Fibroblast of lung (primary cell): ENCODE results near the gene ANXA9. TPM values are rescaled to one million over a fixed set of nuclear protein-coding genes. Genes with fewer than 3 reads are reported as not detected.
A peak's percentile ranks its signal among the peaks of the same experiment; 100 is the strongest.

Source experiments
- DNase-seq, 2 donors: peaks; one replicate each; pipeline versions ENCODE4 v3.0.0 to v3.0.0-alpha.2; 2010; ENCODE audit warnings: low read depth in 2 of 2
- H2AFZ ChIP-seq: 2 replicates; pipeline ENCODE4 v1.5.1; 2012; ENCODE audit warnings: low read length, control low read depth, inconsistent platforms
- H3K27ac ChIP-seq: 2 replicates; pipeline ENCODE4 v1.5.1; 2011; ENCODE audit warnings: low read length, control low read depth; ENCODE audit not compliant: insufficient read depth
- H3K27me3 ChIP-seq: 2 replicates; pipeline ENCODE4 v1.5.1; 2011; ENCODE audit warnings: mild to moderate bottlenecking, low read length; ENCODE audit not compliant: control insufficient read depth, insufficient read depth
- H3K36me3 ChIP-seq: 2 replicates; pipeline ENCODE4 v1.5.1; 2011; ENCODE audit warnings: low read length; ENCODE audit not compliant: control insufficient read depth, insufficient read depth
- H3K4me1 ChIP-seq: 2 replicates; pipeline ENCODE4 v1.5.1; 2011; ENCODE audit warnings: low read length; ENCODE audit not compliant: control insufficient read depth, insufficient read depth; ENCODE audit errors: extremely low read depth
- H3K4me2 ChIP-seq: 2 replicates; pipeline ENCODE4 v1.5.1; 2011; ENCODE audit warnings: low read length, control low read depth; ENCODE audit not compliant: insufficient read depth; ENCODE audit errors: extremely low read depth
- H3K4me3 ChIP-seq, 4 experiments: fragments of 200-600 bp in 1 of 4; sonication (generic) in 1 of 4; replicated peaks in 1 of 4; 2 replicates each; pipeline ENCODE4 v1.5.1; 2011 to 2016; ENCODE audit warnings: low read length in 4 of 4, low read depth in 3 of 4, mild to moderate bottlenecking in 3 of 4, control low read depth in 2 of 4, inconsistent platforms in 1 of 4, mixed read lengths in 1 of 4; ENCODE audit not compliant: insufficient read depth in 1 of 4; ENCODE audit errors: control extremely low read depth in 1 of 4
- H3K79me2 ChIP-seq: 2 replicates; pipeline ENCODE4 v1.5.1; 2012; ENCODE audit warnings: mild to moderate bottlenecking, low read length, inconsistent platforms; ENCODE audit not compliant: control insufficient read depth, insufficient read depth
- H3K9ac ChIP-seq: 2 replicates; pipeline ENCODE4 v1.5.1; 2011; ENCODE audit warnings: mild to moderate bottlenecking, low read length, control low read depth; ENCODE audit not compliant: insufficient read depth
- H3K9me3 ChIP-seq: 2 replicates; pipeline ENCODE4 v1.5.1; 2012; ENCODE audit warnings: low read depth, low read length; ENCODE audit not compliant: control insufficient read depth, insufficient read depth
- H4K20me1 ChIP-seq: 2 replicates; pipeline ENCODE4 v1.5.1; 2011; ENCODE audit warnings: low read length; ENCODE audit not compliant: control insufficient read depth, insufficient read depth; ENCODE audit errors: extremely low read depth
- CTCF ChIP-seq, 2 donors: IDR thresholded peaks in 1 of 2; conservative IDR thresholded peaks in 1 of 2; 1 replicate in 1 of 2; 2 replicates in 1 of 2; pipeline ENCODE4 v1.5.1; 2011 to 2012; ENCODE audit warnings: low read length in 2 of 2, control low read depth in 1 of 2, inconsistent platforms in 1 of 2, low read depth in 1 of 2, mild to moderate bottlenecking in 1 of 2
- EZH2 ChIP-seq: IDR thresholded peaks from 2 replicates; pipeline ENCODE4 v1.5.1; 2012; ENCODE audit warnings: low read length, control low read depth, mild to moderate bottlenecking; ENCODE audit errors: missing control alignments
- polyA plus RNA-seq, 2 donors: library from polyadenylated mRNA; depleted of rRNA in 1 of 2; stranded (reverse) in 1 of 2; unstranded in 1 of 2; fragments of >200 nt; gene quantifications; 2 replicates each; pipeline ENCODE4 v1.2.1, GENCODE V29; 2011 to 2012; ENCODE audit warnings: missing spikeins in 1 of 2
- total RNA-seq: library from RNA; depleted of rRNA; stranded (reverse); fragments of >200 nt; gene quantifications from 2 replicates; pipeline ENCODE4 v1.2.1, GENCODE V29; 2014

ANXA9 gene
- total and polyA plus RNA-seq, 2 donors (not counting 1 experiment from before 2014, with no cell fraction given), result 0.07 to 0.33 TPM

GRCh38 chr1:151024540-151025146 lies 42.6 kb downstream of the ANXA9 start:
- H4K20me1 ChIP-seq, result no peaks in the 10 kb centered on the region
- no peak for TF ChIP-seq EZH2
- TF ChIP-seq CTCF (conservative IDR thresholded peaks at IDR 0.05 in 1 of 2, IDR thresholded peaks at IDR 0.05 in 1 of 2; ENCODE audit: low read depth in 1 of 2, low read length in 2 of 2), result peak; percentile 79 to 80
- peaks cover 3% of the 10 kb centered on the region for H3K36me3 ChIP-seq
- no peaks in the 10 kb centered on the region for H3K9me3 ChIP-seq
- no peak overlapping the region for H3K27ac ChIP-seq
- H3K4me2 ChIP-seq, result no peak overlapping the region
- H3K9ac ChIP-seq, result no peak overlapping the region
- H3K4me3 ChIP-seq, result no peak overlapping the region
- peak; percentile 51 to 69 for DNase-seq
- H3K4me1 ChIP-seq, result no peaks in the 10 kb centered on the region
- no peaks in the 10 kb centered on the region for H3K79me2 ChIP-seq
- H3K27me3 ChIP-seq, result no peaks in the 10 kb centered on the region
- H2AFZ ChIP-seq, result no peak overlapping the region

GRCh38 chr1:151026460-151026859 lies 44.4 kb downstream of the ANXA9 start:
- no peak overlapping the region for H3K4me3 ChIP-seq
- no peak for DNase-seq
- no peak overlapping the region for H3K9ac ChIP-seq
- H3K27me3 ChIP-seq, result no peaks in the 10 kb centered on the region
- H3K27ac ChIP-seq, result no peak overlapping the region
- no peaks in the 10 kb centered on the region for H3K4me1 ChIP-seq
- no peak for TF ChIP-seq EZH2
- TF ChIP-seq CTCF (conservative IDR thresholded peaks at IDR 0.05 in 1 of 2, IDR thresholded peaks at IDR 0.05 in 1 of 2; ENCODE audit: low read depth in 1 of 2, low read length in 2 of 2), result no peak
- no peaks in the 10 kb centered on the region for H3K9me3 ChIP-seq
- H3K79me2 ChIP-seq, result no peaks in the 10 kb centered on the region
- no peaks in the 10 kb centered on the region for H4K20me1 ChIP-seq
- no peak overlapping the region for H3K4me2 ChIP-seq
- H3K36me3 ChIP-seq, result peaks cover 5% of the 10 kb centered on the region
- H2AFZ ChIP-seq, result no peak overlapping the region

- Histone ChIP-seq H3K4me2 (no peak overlapping the region), H3K9me3 (no peaks in the 10 kb centered on the region), H3K79me2 (no peaks in the 10 kb centered on the region), H3K4me1 (no peaks in the 10 kb centered on the region), H2AFZ (no peak overlapping the region), H3K4me3 (no peak overlapping the region), H4K20me1 (no peaks in the 10 kb centered on the region), H3K9ac (no peak overlapping the region), H3K27me3 (no peaks in the 10 kb centered on the region), H3K36me3 (peaks cover 4% of the 10 kb centered on the region), H3K27ac (no peak overlapping the region)
- no peak for DNase-seq
- TF ChIP-seq CTCF (conservative IDR thresholded peaks at IDR 0.05 in 1 of 2, IDR thresholded peaks at IDR 0.05 in 1 of 2; ENCODE audit: low read depth in 1 of 2, low read length in 2 of 2) (no peak), EZH2 (no peak)
Observed at GRCh38 chr1:151032164-151032563, 50.1 kb downstream of the ANXA9 start.
